22Rv1 (cell line): ENCODE results near the gene CDRT4.

Experiments
- CTCF ChIP-seq: fragments of 450-650 bp; IDR thresholded peaks from 2 replicates; pipeline ENCODE4 v1.5.1; 2017; ENCODE audit warnings: mild to moderate bottlenecking
- ZFX ChIP-seq: fragments of 450-650 bp; IDR thresholded peaks from 2 replicates; pipeline ENCODE4 v1.6.1; 2017; ENCODE audit warnings: antibody characterized with exemption, borderline replicate concordance

DNA sequence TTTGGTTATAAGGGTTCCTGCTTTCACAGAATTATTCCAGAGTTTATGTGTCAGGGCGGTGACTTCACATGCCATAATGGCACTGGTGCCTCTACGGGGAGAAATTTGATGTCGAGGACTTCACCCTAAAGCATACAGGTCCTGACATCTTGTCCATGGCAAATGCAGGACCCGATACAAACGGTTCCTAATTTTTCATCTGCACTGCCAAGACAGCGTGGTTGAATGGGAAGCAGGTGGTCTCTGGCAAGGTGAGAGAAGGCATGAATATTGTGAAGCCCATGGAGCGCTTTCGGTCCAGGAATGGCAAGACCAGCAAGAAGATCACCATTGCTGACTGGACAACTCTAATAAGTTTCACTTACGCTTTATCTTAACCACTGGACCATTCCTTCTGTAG lies 39.6 kb upstream of the CDRT4 start:
- TF ChIP-seq CTCF (no peak), ZFX (no peak)
